CD14-positive monocyte (primary cell): Measurements from ENCODE around the gene BPHL. TPM values are rescaled to one million over a fixed set of nuclear protein-coding genes. Genes with fewer than 3 reads are reported as not detected.

ENCODE experiments used
- DNase-seq, 3 donors: peaks; one replicate each; pipeline ENCODE4 v3.0.0-alpha.2; 2011 to 2022
- H2AFZ ChIP-seq: 2 replicates; pipeline ENCODE4 v1.6.0; 2012; ENCODE audit warnings: mild to moderate bottlenecking, low read depth, low read length, inconsistent platforms; ENCODE audit not compliant: insufficient read depth, poor library complexity, severe bottlenecking
- H3K27ac ChIP-seq, 2 donors: 1 replicate in 1 of 2; 2 replicates in 1 of 2; pipeline ENCODE4 v1.5.1; 2012 to 2013; ENCODE audit warnings: low read length in 2 of 2, control low read depth in 1 of 2, inconsistent platforms in 1 of 2, low read depth in 1 of 2, mild to moderate bottlenecking in 1 of 2
- H3K27me3 ChIP-seq, 2 donors: one replicate each; pipeline versions ENCODE4 v1.6.0 to v1.6.1; 2011 to 2013; ENCODE audit warnings: low read length in 2 of 2; ENCODE audit not compliant: control insufficient read depth in 2 of 2, insufficient read depth in 2 of 2
- H3K36me3 ChIP-seq, 2 donors: replicated peaks in 1 of 2; 1 replicate in 1 of 2; 2 replicates in 1 of 2; pipeline versions ENCODE4 v1.5.1 to v1.6.1; 2012 to 2013; ENCODE audit warnings: low read length in 2 of 2, control low read depth in 1 of 2, inconsistent platforms in 1 of 2, mild to moderate bottlenecking in 1 of 2; ENCODE audit not compliant: insufficient read depth in 2 of 2, control insufficient read depth in 1 of 2
- H3K4me1 ChIP-seq, 2 donors: 1 replicate in 1 of 2; 2 replicates in 1 of 2; pipeline versions ENCODE4 v1.5.1 to v1.6.1; 2012 to 2013; ENCODE audit warnings: low read length in 2 of 2, control low read depth in 1 of 2, inconsistent platforms in 1 of 2, mild to moderate bottlenecking in 1 of 2, moderate library complexity in 1 of 2; ENCODE audit not compliant: insufficient read depth in 2 of 2, control insufficient read depth in 1 of 2
- H3K4me2 ChIP-seq: replicated peaks from 2 replicates; pipeline ENCODE3; 2012; ENCODE audit warnings: low read length, moderate library complexity, mild to moderate bottlenecking; ENCODE audit not compliant: poor library complexity, severe bottlenecking; ENCODE audit errors: extremely low read depth
- H3K4me3 ChIP-seq, 3 experiments: fragments of 200-600 bp in 1 of 3; sonication (generic) in 1 of 3; replicated peaks in 1 of 3; 1 replicate in 2 of 3; 2 replicates in 1 of 3; pipeline ENCODE4 v1.5.1; 2011 to 2013; ENCODE audit warnings: low read length in 3 of 3, mild to moderate bottlenecking in 3 of 3, control low read depth in 2 of 3, low read depth in 2 of 3, inconsistent platforms in 1 of 3, moderate library complexity in 1 of 3
- H3K79me2 ChIP-seq: 2 replicates; pipeline ENCODE4 v1.6.0; 2012; ENCODE audit warnings: mild to moderate bottlenecking, control low read depth, inconsistent platforms, low read length, moderate library complexity; ENCODE audit not compliant: insufficient read depth
- H3K9ac ChIP-seq: 2 replicates; pipeline ENCODE4 v1.6.0; 2017; ENCODE audit warnings: low read length, mild to moderate bottlenecking; ENCODE audit not compliant: insufficient read depth, poor library complexity, severe bottlenecking
- H3K9me3 ChIP-seq, 2 donors: replicated peaks in 1 of 2; 1 replicate in 1 of 2; 2 replicates in 1 of 2; pipeline versions ENCODE4 v1.5.1 to v1.6.1; 2012 to 2013; ENCODE audit warnings: low read length in 2 of 2, control low read depth in 1 of 2; ENCODE audit not compliant: control insufficient read depth in 1 of 2, insufficient read depth in 1 of 2
- H4K20me1 ChIP-seq: 2 replicates; pipeline ENCODE4 v1.6.0; 2012; ENCODE audit warnings: mild to moderate bottlenecking, low read length, control low read depth, moderate library complexity; ENCODE audit not compliant: insufficient read depth
- H3K27ac Mint-ChIP-seq, 7 donors: one replicate each; pipeline ENCODE4 v1.8.0; 2020; ENCODE audit warnings: mild to moderate bottlenecking in 7 of 7, mixed read lengths in 7 of 7, moderate library complexity in 6 of 7, inconsistent platforms in 2 of 7
- H3K27me3 Mint-ChIP-seq, 3 donors: one replicate each; pipeline ENCODE4 v1.8.0; 2021 to 2022; ENCODE audit warnings: low read depth in 3 of 3, mild to moderate bottlenecking in 3 of 3, mixed read lengths in 3 of 3, moderate library complexity in 3 of 3, inconsistent platforms in 1 of 3
- H3K36me3 Mint-ChIP-seq, 2 donors: one replicate each; pipeline ENCODE4 v1.8.0; 2020; ENCODE audit warnings: mixed read lengths in 2 of 2, inconsistent platforms in 1 of 2, mild to moderate bottlenecking in 1 of 2
- H3K4me1 Mint-ChIP-seq: one replicate; pipeline ENCODE4 v1.8.0; 2020; ENCODE audit warnings: mild to moderate bottlenecking, mixed read lengths
- H3K4me3 Mint-ChIP-seq, 2 donors: one replicate each; pipeline ENCODE4 v1.8.0; 2020; ENCODE audit warnings: mild to moderate bottlenecking in 2 of 2, mixed read lengths in 2 of 2, moderate library complexity in 1 of 2
- H3K9me3 Mint-ChIP-seq, 7 donors: one replicate each; pipeline ENCODE4 v1.8.0; 2020 to 2022; ENCODE audit warnings: mixed read lengths in 7 of 7, mild to moderate bottlenecking in 6 of 7, moderate library complexity in 6 of 7, inconsistent platforms in 2 of 7
- CTCF ChIP-seq: fragments of 200-600 bp; IDR thresholded peaks from one replicate; pipeline ENCODE4 v1.8.0; 2022; ENCODE audit warnings: antibody characterized with exemption, mild to moderate bottlenecking
- WGBS: methylation state at CpG from one replicate; pipeline ENCODE4 v1.1.5; 2013; ENCODE audit warnings: missing lambda C conversion rate; ENCODE audit not compliant: insufficient coverage; 5-methylcytosine and 5-hydroxymethylcytosine counted together
- intact Hi-C, 2 donors: fragments of 100-400 bp; cut with micrococcal nuclease; formaldehyde crosslinking; loops; one replicate each; pipeline versions ENCODE4 v1.15.0 to v1.15.1; 2023
- polyA plus RNA-seq, 3 donors: library from polyadenylated mRNA; depleted of rRNA in 1 of 3; unstranded in 2 of 3; stranded (reverse) in 1 of 3; fragments of 300-500 nt in 2 of 3; fragments of >200 nt in 1 of 3; fragmentation: Illumina TruSeq in 2 of 3; gene quantifications; 1 replicate in 2 of 3; 2 replicates in 1 of 3; pipeline ENCODE4 v1.2.3, GENCODE V29; 2012 to 2021

BPHL gene
- polyA plus RNA-seq, 3 donors, result 4.6 to 7.8 (median 5.9) TPM

- no peaks in the 10 kb centered on the region for H3K4me1 Mint-ChIP-seq
- Histone ChIP-seq H4K20me1 (no peaks in the 10 kb centered on the region), H3K4me3 (no peak overlapping the region), H3K36me3 (no peaks in the 10 kb centered on the region), H3K27me3 (no peaks in the 10 kb centered on the region), H3K4me1 (no peaks in the 10 kb centered on the region), H3K4me2 (no peak overlapping the region), H2AFZ (no peak overlapping the region), H3K27ac (no peak overlapping the region), H3K79me2 (no peaks in the 10 kb centered on the region), H3K9ac (no peak overlapping the region), H3K9me3 (peaks cover 0 to 3% of the 10 kb centered on the region in 2 donors)
- H3K4me3 Mint-ChIP-seq, result peak overlapping the region in 1 of 2 donors; percentile 24
- no peak for DNase-seq
- H3K27me3 Mint-ChIP-seq, result peaks cover 4 to 5% (median 5%) of the 10 kb centered on the region in 3 donors
- H3K36me3 Mint-ChIP-seq, result peaks cover 6 to 9% of the 10 kb centered on the region in 2 donors
- intact Hi-C loops, result no loop called here
- TF ChIP-seq CTCF, result no peak
- WGBS, result 95% methylated on average over 4 of the region's 6 CpGs
- H3K9me3 Mint-ChIP-seq, result peaks cover 0 to 9% (median 7%) of the 10 kb centered on the region in 7 donors
- peak overlapping the region in 3 of 7 donors; percentile 2 to 46 (median 32) for H3K27ac Mint-ChIP-seq
These were observed 29.6 kb downstream of the BPHL start for GRCh38 chr6:3147914-3148757.

- intact Hi-C loops, result no loop called here
- H3K9me3 Mint-ChIP-seq, result peaks cover 0 to 9% (median 5%) of the 10 kb centered on the region in 7 donors
- H3K27ac Mint-ChIP-seq, result peak overlapping the region in 1 of 7 donors; percentile 28
- Histone ChIP-seq H4K20me1 (no peaks in the 10 kb centered on the region), H3K27me3 (peaks cover 6 to 18% of the 10 kb centered on the region in 2 donors), H3K4me1 (peaks cover 5% of the 10 kb centered on the region in 2 donors), H3K4me3 (no peak overlapping the region), H2AFZ (no peak overlapping the region), H3K79me2 (no peaks in the 10 kb centered on the region), H3K4me2 (no peak overlapping the region), H3K36me3 (no peaks in the 10 kb centered on the region), H3K9me3 (peaks cover 0 to 3% of the 10 kb centered on the region in 2 donors), H3K27ac (no peak overlapping the region), H3K9ac (no peak overlapping the region)
- H3K27me3 Mint-ChIP-seq, result peaks cover 17 to 23% (median 19%) of the 10 kb centered on the region in 3 donors
- no peak overlapping the region for H3K4me3 Mint-ChIP-seq
- no peak for TF ChIP-seq CTCF
- peaks cover 6% of the 10 kb centered on the region for H3K4me1 Mint-ChIP-seq
- 83% methylated on average over 3 of the region's 5 CpGs for WGBS
- peaks cover 12 to 20% of the 10 kb centered on the region in 2 donors for H3K36me3 Mint-ChIP-seq
- DNase-seq, result no peak
These were observed 33.2 kb downstream of the BPHL start for GRCh38 chr6:3151691-3152090.
